Measurements from ENCODE around the gene HS2ST1. TPM values are rescaled to one million over a fixed set of nuclear protein-coding genes. Genes with fewer than 3 reads are reported as not detected.

Gene HS2ST1
- total RNA-seq, 2 experiments from 2014 or later = 16.8 to 21.6 TPM

- ATAC-seq (no peak), DNase-seq (no peak)
- TF ChIP-seq CTCF (IDR thresholded peaks at IDR 0.05) = no peak
- Mint-ChIP-seq H3K4me3 (no peak overlapping the region), H3K4me1 (ENCODE audit: low read depth) (no peaks in the 10 kb centered on the region), H3K36me3 (ENCODE audit: low read depth) (no peaks in the 10 kb centered on the region), H3K27ac (no peak overlapping the region), H3K9me3 (no peaks in the 10 kb centered on the region), H3K27me3 (no peaks in the 10 kb centered on the region)
- intact Hi-C loops (cut with micrococcal nuclease) = no loop called here
- CTCF ChIA-PET = interaction anchor here (0.9 to 3.8 kb wide), 4 partner anchors 9 to 275 kb away, joined by 3 to 16 read pairs (median 3); no protein-coding TSS in a partner anchor
- POLR2A ChIA-PET = interaction anchor here (1.1 kb wide), 1 partner anchor 13 kb away, joined by 4 read pairs; no protein-coding TSS in a partner anchor
These were observed 193.8 kb downstream of the HS2ST1 start for GRCh38 chr1:87108228-87108627.

GRCh38 chr1:87108814-87109411 lies 194.5 kb downstream of the HS2ST1 start:
- Mint-ChIP-seq H3K27me3 (no peaks in the 10 kb centered on the region), H3K4me1 (ENCODE audit: low read depth) (no peaks in the 10 kb centered on the region), H3K4me3 (no peak overlapping the region), H3K27ac (no peak overlapping the region), H3K9me3 (no peaks in the 10 kb centered on the region), H3K36me3 (ENCODE audit: low read depth) (no peaks in the 10 kb centered on the region)
- POLR2A ChIA-PET = no interaction called here
- intact Hi-C loops (cut with micrococcal nuclease) = no loop called here
- TF ChIP-seq CTCF (IDR thresholded peaks at IDR 0.05) = no peak
- DNase-seq = no peak
- no peak for ATAC-seq
- CTCF ChIA-PET = interaction anchor here (0.8 to 3.8 kb wide), 4 partner anchors 9 to 24 kb away, joined by 3 to 16 read pairs (median 4); no protein-coding TSS in a partner anchor

- no peak for ATAC-seq
- no peaks in the 10 kb centered on the region for H3K9me3 Mint-ChIP-seq
- H3K27ac Mint-ChIP-seq = no peak overlapping the region
- no peak overlapping the region for H3K4me3 Mint-ChIP-seq
- intact Hi-C loops (cut with micrococcal nuclease) = no loop called here
- no peaks in the 10 kb centered on the region for H3K27me3 Mint-ChIP-seq
- ChIA-PET POLR2A (no interaction called here), CTCF (no interaction called here)
- no peaks in the 10 kb centered on the region for H3K36me3 Mint-ChIP-seq (ENCODE audit: low read depth)
- H3K4me1 Mint-ChIP-seq (ENCODE audit: low read depth) = no peaks in the 10 kb centered on the region
- DNase-seq = no peak
- no peak for TF ChIP-seq CTCF (IDR thresholded peaks at IDR 0.05)
These were observed 197.4 kb downstream of the HS2ST1 start for GRCh38 chr1:87111659-87112371.

- Mint-ChIP-seq H3K4me1 (ENCODE audit: low read depth) (no peaks in the 10 kb centered on the region), H3K4me3 (no peak overlapping the region), H3K9me3 (no peaks in the 10 kb centered on the region), H3K27ac (no peak overlapping the region), H3K27me3 (no peaks in the 10 kb centered on the region), H3K36me3 (ENCODE audit: low read depth) (no peaks in the 10 kb centered on the region)
- ChIA-PET CTCF (no interaction called here), POLR2A (no interaction called here)
- intact Hi-C loops (cut with micrococcal nuclease) = no loop called here
- no peak for TF ChIP-seq CTCF (IDR thresholded peaks at IDR 0.05)
- ATAC-seq (no peak), DNase-seq (no peak)
These were observed 198.9 kb downstream of the HS2ST1 start for GRCh38 chr1:87113313-87113712.

GRCh38 chr1:87115317-87115890 lies 201.0 kb downstream of the HS2ST1 start:
- no peaks in the 10 kb centered on the region for H3K27me3 Mint-ChIP-seq
- no peak overlapping the region for H3K27ac Mint-ChIP-seq
- POLR2A ChIA-PET = no interaction called here
- intact Hi-C loops (cut with micrococcal nuclease) = no loop called here
- H3K4me1 Mint-ChIP-seq (ENCODE audit: low read depth) = no peaks in the 10 kb centered on the region
- H3K9me3 Mint-ChIP-seq = no peaks in the 10 kb centered on the region
- TF ChIP-seq CTCF (IDR thresholded peaks at IDR 0.05) = no peak
- H3K4me3 Mint-ChIP-seq = no peak overlapping the region
- no peak for ATAC-seq
- no peaks in the 10 kb centered on the region for H3K36me3 Mint-ChIP-seq (ENCODE audit: low read depth)
- DNase-seq = no peak
- CTCF ChIA-PET = interaction anchor here (0.6 to 1.7 kb wide), 2 partner anchors 11 to 16 kb away, joined by 3 to 4 read pairs; no protein-coding TSS in a partner anchor
